ENCODE results near the gene METTL23.

The METTL23 gene

DNA sequence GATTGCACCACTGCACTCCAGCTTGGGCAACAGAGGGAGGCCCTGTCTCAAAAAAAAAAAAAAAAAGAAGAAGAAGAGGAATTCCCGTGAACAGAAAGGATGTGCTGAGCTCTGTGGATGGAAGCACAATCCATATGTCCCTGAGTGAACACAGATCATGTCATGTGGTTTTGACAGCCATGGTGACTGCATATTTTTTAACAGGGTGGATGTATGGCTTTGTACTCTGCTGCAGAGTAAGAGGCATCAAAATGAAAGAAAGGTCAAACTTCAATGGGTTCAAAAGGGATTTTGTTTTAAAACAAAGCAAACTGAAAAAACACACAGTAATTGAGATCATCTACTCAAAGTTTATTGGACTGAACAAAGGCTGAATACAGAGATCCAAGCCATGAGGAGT is 47.4 kb upstream of the METTL23 start:
- H3K9me2 ChIP-seq (replicated peaks; ENCODE audit: low read depth, low read length) = no peaks in the 10 kb centered on the region
- H3F3A ChIP-seq (ENCODE audit: low read depth) = peaks cover 6% of the 10 kb centered on the region; the same call in 1 of the 2 replicates
- peaks cover 51% of the 10 kb centered on the region for H3K4me1 ChIP-seq (ENCODE audit: insufficient read depth, low read length, poor library complexity, severe bottlenecking)
- no peak for TF ChIP-seq EZH2phosphoT487 (IDR thresholded peaks at IDR 0.05; ENCODE audit: borderline replicate concordance)
- TF ChIP-seq CTCF (conservative IDR thresholded peaks at IDR 0.05; ENCODE audit: low read length) = no peak
- H3K9ac ChIP-seq (ENCODE audit: low read depth, low read length, poor library complexity, severe bottlenecking) = peak overlapping the region; percentile 69
- no peaks in the 10 kb centered on the region for H3K36me3 ChIP-seq (ENCODE audit: insufficient read depth, low read length)
- no peak overlapping the region for H2AFZ ChIP-seq (ENCODE audit: low read length)
- 0 out of 2 replicates have a peak, but pooled peaks cover 3% of the 10 kb centered on the region for H3K79me2 ChIP-seq (ENCODE audit: insufficient read depth, low read length)
- peak overlapping the region; percentile 74 for H3K4me2 ChIP-seq (ENCODE audit: low read depth, low read length, poor library complexity, severe bottlenecking)
- no peak overlapping the region for H3K4me3 ChIP-seq (ENCODE audit: low read length, poor library complexity, severe bottlenecking)
- no peaks in the 10 kb centered on the region for H4K20me1 ChIP-seq (ENCODE audit: insufficient read depth, low read length, poor library complexity, severe bottlenecking)
- H3K27me3 ChIP-seq (ENCODE audit: insufficient read depth, low read length, poor library complexity, severe bottlenecking) = no peaks in the 10 kb centered on the region
- H3K9me3 ChIP-seq (ENCODE audit: insufficient read depth, low read depth, low read length) = no peaks in the 10 kb centered on the region

DNA sequence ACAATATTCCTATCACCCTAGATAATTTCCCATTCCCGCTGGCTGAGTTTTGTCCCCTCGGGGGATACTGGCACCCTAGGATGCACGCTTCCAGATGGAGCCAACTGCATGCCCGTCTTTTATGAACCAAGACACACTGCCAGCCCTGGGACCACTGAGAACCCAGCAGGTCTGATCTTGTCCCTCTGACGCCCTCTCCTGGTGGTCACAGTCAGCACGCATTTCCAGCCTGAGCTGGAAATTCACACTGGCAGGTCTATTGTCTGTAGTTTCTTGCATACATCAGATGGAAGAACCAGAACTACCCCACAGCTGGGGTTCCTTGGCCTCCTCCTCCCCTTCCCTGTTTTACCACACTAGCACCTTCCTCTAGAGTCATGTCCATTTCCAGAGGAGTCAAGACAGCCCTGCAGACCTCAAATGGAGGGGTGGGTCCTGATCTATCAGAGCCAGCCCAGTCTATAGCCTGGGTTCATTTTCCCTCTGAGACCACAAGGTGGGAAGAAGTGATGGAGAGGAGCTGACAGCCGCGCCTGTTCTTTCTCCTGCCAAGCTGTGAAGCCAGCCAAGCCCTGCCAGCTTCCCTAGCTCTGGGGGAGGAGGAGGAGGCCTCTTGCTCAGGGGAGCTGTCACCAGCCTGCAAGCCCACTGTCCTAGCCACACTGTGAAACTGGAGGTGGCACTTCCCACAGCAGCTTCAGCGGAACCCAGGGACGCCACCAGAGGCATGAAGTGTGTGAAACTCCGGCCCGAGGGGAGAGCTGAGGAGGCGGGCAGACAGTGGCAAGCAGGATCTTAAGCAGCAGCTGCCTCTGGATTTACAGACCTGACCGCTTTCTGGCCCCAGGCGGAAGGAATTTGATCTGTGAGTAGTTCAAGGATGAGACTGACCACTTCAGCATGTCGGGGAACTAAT is 45.2 kb upstream of the METTL23 start:
- H3F3A ChIP-seq (ENCODE audit: low read depth) = peaks cover 6% of the 10 kb centered on the region; the same call in 1 of the 2 replicates
- H3K4me2 ChIP-seq (ENCODE audit: low read depth, low read length, poor library complexity, severe bottlenecking) = no peak overlapping the region
- TF ChIP-seq EZH2phosphoT487 (IDR thresholded peaks at IDR 0.05; ENCODE audit: borderline replicate concordance) = no peak
- peak; percentile 98 for TF ChIP-seq CTCF (conservative IDR thresholded peaks at IDR 0.05; ENCODE audit: low read length)
- H3K36me3 ChIP-seq (ENCODE audit: insufficient read depth, low read length) = no peaks in the 10 kb centered on the region
- no peaks in the 10 kb centered on the region for H3K79me2 ChIP-seq (ENCODE audit: insufficient read depth, low read length)
- no peaks in the 10 kb centered on the region for H4K20me1 ChIP-seq (ENCODE audit: insufficient read depth, low read length, poor library complexity, severe bottlenecking)
- no peaks in the 10 kb centered on the region for H3K27me3 ChIP-seq (ENCODE audit: insufficient read depth, low read length, poor library complexity, severe bottlenecking)
- no peak overlapping the region for H2AFZ ChIP-seq (ENCODE audit: low read length)
- H3K4me3 ChIP-seq (ENCODE audit: low read length, poor library complexity, severe bottlenecking) = no peak overlapping the region
- H3K9ac ChIP-seq (ENCODE audit: low read depth, low read length, poor library complexity, severe bottlenecking) = peak overlapping the region; percentile 47
- H3K9me3 ChIP-seq (ENCODE audit: insufficient read depth, low read depth, low read length) = no peaks in the 10 kb centered on the region
- H3K9me2 ChIP-seq (replicated peaks; ENCODE audit: low read depth, low read length) = no peaks in the 10 kb centered on the region
- peaks cover 51% of the 10 kb centered on the region for H3K4me1 ChIP-seq (ENCODE audit: insufficient read depth, low read length, poor library complexity, severe bottlenecking)

- Histone ChIP-seq H3K4me3 (ENCODE audit: low read length, poor library complexity, severe bottlenecking) (no peak overlapping the region), H2AFZ (ENCODE audit: low read length) (no peak overlapping the region), H3F3A (ENCODE audit: low read depth) (peaks cover 6% of the 10 kb centered on the region; the same call in 1 of the 2 replicates), H3K36me3 (ENCODE audit: insufficient read depth, low read length) (no peaks in the 10 kb centered on the region), H4K20me1 (ENCODE audit: insufficient read depth, low read length, poor library complexity, severe bottlenecking) (no peaks in the 10 kb centered on the region), H3K79me2 (ENCODE audit: insufficient read depth, low read length) (no peaks in the 10 kb centered on the region), H3K4me2 (ENCODE audit: low read depth, low read length, poor library complexity, severe bottlenecking) (peak overlapping the region; percentile 21), H3K9ac (ENCODE audit: low read depth, low read length, poor library complexity, severe bottlenecking) (peak overlapping the region; percentile 47), H3K9me2 (replicated peaks; ENCODE audit: low read depth, low read length) (no peaks in the 10 kb centered on the region), H3K27me3 (ENCODE audit: insufficient read depth, low read length, poor library complexity, severe bottlenecking) (no peaks in the 10 kb centered on the region), H3K9me3 (ENCODE audit: insufficient read depth, low read depth, low read length) (no peaks in the 10 kb centered on the region), H3K4me1 (ENCODE audit: insufficient read depth, low read length, poor library complexity, severe bottlenecking) (peaks cover 48% of the 10 kb centered on the region)
- no peak for TF ChIP-seq CTCF (conservative IDR thresholded peaks at IDR 0.05; ENCODE audit: low read length)
- no peak for TF ChIP-seq EZH2phosphoT487 (IDR thresholded peaks at IDR 0.05; ENCODE audit: borderline replicate concordance)
Observed at GRCh38 chr17:76682296-76682695, 44.3 kb upstream of the METTL23 start.
